Lung (tissue), 12 donors: Measurements from ENCODE around the gene MYOD1. TPM values are rescaled to one million over a fixed set of nuclear protein-coding genes. Genes with fewer than 3 reads are reported as not detected.

ENCODE experiments used
- ATAC-seq: fragments of 200-7000 bp; cut with Tn5 transposase; one replicate; pipeline ENCODE4 v1.9.1; 2020; ENCODE audit warnings: moderate number of reproducible peaks; ENCODE audit not compliant: insufficient read depth, low FRiP score
- DNase-seq, 3 donors: peaks; one replicate each; pipeline ENCODE4 v3.0.0-alpha.2; 2013 to 2017
- H3K27ac ChIP-seq, 2 donors: one replicate each; pipeline ENCODE4 v1.5.1; 2013; ENCODE audit warnings: mild to moderate bottlenecking in 2 of 2, moderate library complexity in 2 of 2, control low read depth in 1 of 2, inconsistent platforms in 1 of 2, low read depth in 1 of 2, low read length in 1 of 2
- H3K27me3 ChIP-seq, 3 donors: one replicate each; pipeline ENCODE4 v1.5.1; 2013; ENCODE audit warnings: low read length in 2 of 3; ENCODE audit not compliant: control insufficient read depth in 3 of 3, insufficient read depth in 3 of 3
- H3K36me3 ChIP-seq, 4 donors: one replicate each; pipeline ENCODE4 v1.5.1; 2013; ENCODE audit warnings: low read length in 4 of 4, mild to moderate bottlenecking in 1 of 4, moderate library complexity in 1 of 4; ENCODE audit not compliant: control insufficient read depth in 4 of 4, insufficient read depth in 4 of 4
- H3K4me1 ChIP-seq, 5 donors: one replicate each; pipeline ENCODE4 v1.5.1; 2013; ENCODE audit warnings: low read length in 5 of 5, mild to moderate bottlenecking in 2 of 5, moderate library complexity in 1 of 5; ENCODE audit not compliant: control insufficient read depth in 5 of 5, insufficient read depth in 5 of 5
- H3K4me3 ChIP-seq: one replicate; pipeline ENCODE4 v1.5.1; 2013; ENCODE audit warnings: mild to moderate bottlenecking, control low read depth, moderate library complexity
- H3K9ac ChIP-seq, 2 donors: one replicate each; pipeline ENCODE4 v1.5.1; 2013; ENCODE audit warnings: low read length in 2 of 2, control low read depth in 1 of 2; ENCODE audit not compliant: insufficient read depth in 1 of 2
- H3K9me3 ChIP-seq, 4 donors: one replicate each; pipeline ENCODE4 v1.5.1; 2013; ENCODE audit warnings: low read length in 3 of 4, mild to moderate bottlenecking in 1 of 4, moderate library complexity in 1 of 4; ENCODE audit not compliant: control insufficient read depth in 4 of 4, insufficient read depth in 3 of 4
- CTCF ChIP-seq: IDR thresholded peaks from 2 replicates; pipeline ENCODE4 v1.5.1; 2012; ENCODE audit warnings: mild to moderate bottlenecking; ENCODE audit errors: control extremely low read depth, extremely low read depth
- WGBS, 2 donors: extraction: QIAGEN DNeasy Blood & Tissue Kit; methylation state at CpG; one replicate each; pipeline ENCODE4 v1.1.7; 2013; 5-methylcytosine and 5-hydroxymethylcytosine counted together
- polyA plus RNA-seq, 2 donors: library from polyadenylated mRNA; stranded (reverse); fragments of 200-250 nt; gene quantifications; one replicate each; pipeline ENCODE4 v1.2.1, GENCODE V29; 2013
- total RNA-seq, 2 donors: library from RNA; depleted of rRNA in 1 of 2; stranded (reverse); fragments of >200 nt in 1 of 2; gene quantifications; one replicate each; pipeline ENCODE4 v1.2.1, GENCODE V29; 2014 to 2021
- donor health status: control.
- donor health status: control.
- donor health status: Bipolar disorder and iron deficiency.
- donor health status: healthy.
- donor health status: DM: yes; HTN: yes; CAD: no.

The MYOD1 gene
- total and polyA plus RNA-seq, 4 donors, result not detected

GRCh38 chr11:17702876-17703275, 16.5 kb upstream of the MYOD1 start:
- Histone ChIP-seq H3K27me3 (peaks cover 0 to 4% (median 0%) of the 10 kb centered on the region in 3 donors), H3K36me3 (no peaks in the 10 kb centered on the region), H3K9ac (no peak overlapping the region), H3K4me1 (peaks cover 0 to 27% (median 0%) of the 10 kb centered on the region in 5 donors), H3K9me3 (peaks cover 0 to 7% (median 0%) of the 10 kb centered on the region in 4 donors), H3K27ac (no peak overlapping the region), H3K4me3 (no peak overlapping the region)
- no peak for TF ChIP-seq CTCF
- DNase-seq, result no peak
- 61 to 67% methylated on average over 5 of the region's 5 CpGs for whole genome bisulfite sequencing, 2 donors
- no peak for ATAC-seq

GRCh38 chr11:17703951-17704350, 15.4 kb upstream of the MYOD1 start:
- Histone ChIP-seq H3K4me3 (no peak overlapping the region), H3K27ac (no peak overlapping the region), H3K4me1 (peaks cover 0 to 31% (median 0%) of the 10 kb centered on the region in 5 donors), H3K27me3 (no peaks in the 10 kb centered on the region), H3K36me3 (no peaks in the 10 kb centered on the region), H3K9me3 (peaks cover 0 to 7% (median 0%) of the 10 kb centered on the region in 4 donors), H3K9ac (no peak overlapping the region)
- no peak for ATAC-seq
- no peak for DNase-seq
- no peak for TF ChIP-seq CTCF
- WGBS, 2 donors, result 95 to 97% methylated on average over 2 of the region's 2 CpGs

- Histone ChIP-seq H3K9ac (no peak overlapping the region), H3K4me1 (peaks cover 0 to 14% (median 0%) of the 10 kb centered on the region in 5 donors), H3K9me3 (peaks cover 0 to 7% (median 0%) of the 10 kb centered on the region in 4 donors), H3K36me3 (no peaks in the 10 kb centered on the region), H3K27ac (no peak overlapping the region), H3K27me3 (peaks cover 0 to 24% (median 21%) of the 10 kb centered on the region in 3 donors), H3K4me3 (no peak overlapping the region)
- no peak for TF ChIP-seq CTCF
- WGBS, 2 donors, result 45 to 59% methylated on average over 4 of the region's 4 CpGs
- ATAC-seq, result no peak
- peak; percentile 77 to 91 (median 88) for DNase-seq
These were observed 11.5 kb upstream of the MYOD1 start for GRCh38 chr11:17707830-17708229.

- no peak overlapping the region for H3K9ac ChIP-seq
- H3K4me3 ChIP-seq, result no peak overlapping the region
These were observed 7.5 kb upstream of the MYOD1 start for GRCh38 chr11:17711836-17712235.

More at GRCh38 chr11:17711836-17712235, 7.5 kb upstream of the MYOD1 start:
- Histone ChIP-seq H3K9me3 (no peaks in the 10 kb centered on the region), H3K36me3 (no peaks in the 10 kb centered on the region), H3K27ac (no peak overlapping the region), H3K27me3 (peaks cover 5 to 53% (median 38%) of the 10 kb centered on the region in 3 donors), H3K4me1 (peaks cover 0 to 14% (median 3%) of the 10 kb centered on the region in 5 donors)
- no peak for TF ChIP-seq CTCF
- WGBS, 2 donors, result 21 to 33% methylated on average over 4 of the region's 4 CpGs
- ATAC-seq, result no peak
- DNase-seq, result no peak
